Sigmoid colon (tissue), 4 donors: ENCODE measurements around the gene SPEM1.

Source experiments
- POLR2A ChIP-seq, 2 donors: fragments of 450-650 bp; IDR thresholded peaks; one replicate each; pipeline ENCODE4 v1.6.1; 2016; ENCODE audit warnings: antibody characterized with exemption in 2 of 2, mild to moderate bottlenecking in 2 of 2, moderate library complexity in 2 of 2
- POLR2AphosphoS5 ChIP-seq, 4 donors: sonication (generic); formaldehyde crosslinking; IDR thresholded peaks; one replicate each; pipeline ENCODE4 v1.6.1; 2017; ENCODE audit warnings: antibody characterized with exemption in 4 of 4
- TF ChIP-seq, protein P1 (sequence below), 4 experiments: fragments of 450-650 bp in 3 of 4; fragments of 200-600 bp in 1 of 4; IDR thresholded peaks; one replicate each; pipeline ENCODE4 v1.5.1; 2016 to 2019; ENCODE audit warnings: antibody characterized with exemption in 4 of 4, mild to moderate bottlenecking in 3 of 4, moderate library complexity in 2 of 4

DNA sequence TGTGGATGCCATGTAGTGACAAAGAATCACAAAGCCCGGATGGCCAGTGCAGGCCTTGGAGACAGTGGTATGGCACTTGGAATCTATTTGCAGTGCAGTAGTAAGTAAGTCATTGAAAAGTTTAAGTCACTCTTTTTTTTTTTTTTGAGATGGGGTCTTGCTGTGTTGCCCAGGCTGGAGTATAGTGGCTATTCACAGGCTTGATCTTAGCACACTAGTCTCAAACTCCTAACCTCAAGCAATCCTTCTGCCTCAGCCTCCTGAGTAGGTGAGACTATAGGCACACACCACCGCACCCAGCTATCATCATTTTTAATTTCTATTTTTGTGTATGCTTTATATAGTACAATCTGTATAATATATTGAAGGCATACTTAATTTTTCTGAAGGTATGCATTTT, 21.5 kb upstream of the SPEM1 start:
- TF ChIP-seq, protein P1, sequence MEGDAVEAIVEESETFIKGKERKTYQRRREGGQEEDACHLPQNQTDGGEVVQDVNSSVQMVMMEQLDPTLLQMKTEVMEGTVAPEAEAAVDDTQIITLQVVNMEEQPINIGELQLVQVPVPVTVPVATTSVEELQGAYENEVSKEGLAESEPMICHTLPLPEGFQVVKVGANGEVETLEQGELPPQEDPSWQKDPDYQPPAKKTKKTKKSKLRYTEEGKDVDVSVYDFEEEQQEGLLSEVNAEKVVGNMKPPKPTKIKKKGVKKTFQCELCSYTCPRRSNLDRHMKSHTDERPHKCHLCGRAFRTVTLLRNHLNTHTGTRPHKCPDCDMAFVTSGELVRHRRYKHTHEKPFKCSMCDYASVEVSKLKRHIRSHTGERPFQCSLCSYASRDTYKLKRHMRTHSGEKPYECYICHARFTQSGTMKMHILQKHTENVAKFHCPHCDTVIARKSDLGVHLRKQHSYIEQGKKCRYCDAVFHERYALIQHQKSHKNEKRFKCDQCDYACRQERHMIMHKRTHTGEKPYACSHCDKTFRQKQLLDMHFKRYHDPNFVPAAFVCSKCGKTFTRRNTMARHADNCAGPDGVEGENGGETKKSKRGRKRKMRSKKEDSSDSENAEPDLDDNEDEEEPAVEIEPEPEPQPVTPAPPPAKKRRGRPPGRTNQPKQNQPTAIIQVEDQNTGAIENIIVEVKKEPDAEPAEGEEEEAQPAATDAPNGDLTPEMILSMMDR (IDR thresholded peaks at IDR 0.05), result no peak
- TF ChIP-seq POLR2A (IDR thresholded peaks at IDR 0.05) (no peak), POLR2AphosphoS5 (IDR thresholded peaks at IDR 0.05) (no peak)
